ENCODE results near the gene GPC1.

The GPC1 gene

DNA sequence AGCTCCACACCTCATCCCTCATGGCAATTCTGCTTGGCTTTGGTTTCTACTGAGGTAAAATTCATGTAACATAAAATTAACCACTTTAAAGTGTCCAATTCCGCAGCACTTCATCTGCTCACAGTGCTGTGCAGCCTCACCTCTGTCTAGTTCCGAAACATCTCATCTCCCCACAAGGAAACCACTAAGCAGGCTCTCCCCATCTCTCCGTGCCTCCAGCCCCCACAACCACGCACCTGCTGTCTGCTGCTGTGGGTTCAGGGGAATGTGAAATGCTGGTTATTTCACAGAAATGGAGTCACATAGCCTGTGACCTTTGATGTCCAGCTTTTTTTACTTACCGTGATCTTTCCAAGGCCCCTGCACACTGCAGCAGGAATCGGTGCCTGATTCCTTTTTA is 7.7 kb upstream of the GPC1 start:
- no peaks in the 10 kb centered on the region for H3K4me1 ChIP-seq (ENCODE audit: insufficient read depth, low read length)
- WGBS: 87% methylated on average over 5 of the region's 6 CpGs
- peaks cover 5% of the 10 kb centered on the region; the same call in 1 of the 2 replicates for H3K9me3 ChIP-seq (ENCODE audit: insufficient read depth, low read depth, low read length)
- no peaks in the 10 kb centered on the region for H3K36me3 ChIP-seq (ENCODE audit: insufficient read depth, low read length)
- H3K9ac ChIP-seq (ENCODE audit: low read depth, low read length): no peak overlapping the region
- no peak overlapping the region for H3K27ac ChIP-seq (ENCODE audit: low read depth, low read length)
- H3K4me3 ChIP-seq (ENCODE audit: low read length): no peak overlapping the region
- no peaks in the 10 kb centered on the region; the same call in 1 of the 2 replicates for H3K27me3 ChIP-seq (ENCODE audit: insufficient read depth, low read length)

DNA sequence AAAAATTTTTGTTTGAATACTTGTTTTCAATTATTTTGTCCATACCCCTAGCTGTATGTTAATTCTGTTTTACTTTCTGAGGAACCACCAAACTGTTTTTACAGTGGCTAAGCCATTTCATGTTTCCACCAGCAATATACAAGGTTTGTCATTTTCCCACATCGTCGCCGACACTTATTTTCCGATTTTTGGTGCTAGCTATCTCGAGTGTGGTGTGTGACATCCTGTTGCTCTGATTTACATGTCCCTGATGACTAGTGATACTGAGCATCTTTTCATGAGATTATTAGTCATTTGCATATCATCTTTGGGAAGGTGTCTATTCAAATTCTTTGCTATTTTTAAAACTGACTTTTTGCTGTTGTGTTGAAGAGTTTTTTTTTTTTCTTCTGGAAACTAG is 7.2 kb upstream of the GPC1 start:
- Histone ChIP-seq H3K27me3 (ENCODE audit: insufficient read depth, low read length) (no peaks in the 10 kb centered on the region; the same call in 1 of the 2 replicates), H3K27ac (ENCODE audit: low read depth, low read length) (no peak overlapping the region), H3K9ac (ENCODE audit: low read depth, low read length) (no peak overlapping the region), H3K36me3 (ENCODE audit: insufficient read depth, low read length) (no peaks in the 10 kb centered on the region), H3K9me3 (ENCODE audit: insufficient read depth, low read depth, low read length) (peaks cover 5% of the 10 kb centered on the region; the same call in 1 of the 2 replicates), H3K4me1 (ENCODE audit: insufficient read depth, low read length) (no peaks in the 10 kb centered on the region), H3K4me3 (ENCODE audit: low read length) (no peak overlapping the region)
- over 99% methylated on average over 5 of the region's 5 CpGs for WGBS

DNA sequence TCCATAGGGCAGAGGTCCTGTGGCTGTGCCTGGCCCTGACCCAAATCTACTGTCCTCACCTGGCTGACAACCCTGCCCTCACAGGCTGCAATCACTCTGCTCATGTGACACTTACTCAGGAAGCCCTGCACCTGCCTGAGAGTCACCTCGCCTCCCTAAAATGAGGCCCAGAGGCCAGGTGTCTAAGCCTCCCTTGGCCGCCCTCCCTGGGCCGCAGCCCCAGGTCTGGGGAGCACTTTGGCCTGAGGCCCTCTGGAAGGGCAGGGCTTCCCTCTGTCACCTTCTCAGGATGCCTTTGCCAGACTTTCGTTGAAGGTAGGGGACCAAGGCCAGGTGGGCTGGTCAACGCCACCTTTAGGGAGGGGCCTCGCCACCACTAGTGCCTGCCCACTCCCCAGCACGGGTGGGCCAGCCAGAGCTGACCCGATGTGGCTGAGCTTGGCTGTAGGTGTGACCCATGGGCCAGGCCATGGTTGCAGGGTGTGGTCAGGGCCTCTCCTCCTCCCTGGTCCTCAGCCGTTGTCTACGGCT is 6.1 kb upstream of the GPC1 start:
- Histone ChIP-seq H3K9ac (ENCODE audit: low read depth, low read length) (no peak overlapping the region), H3K4me3 (ENCODE audit: low read length) (no peak overlapping the region)
- 82% methylated on average over 10 of the region's 10 CpGs for WGBS

GRCh38 chr2:240429872-240430491 is 5.5 kb upstream of the GPC1 start:
- Histone ChIP-seq H3K27ac (ENCODE audit: low read depth, low read length) (no peak overlapping the region), H3K9ac (ENCODE audit: low read depth, low read length) (no peak overlapping the region), H3K4me1 (ENCODE audit: insufficient read depth, low read length) (no peaks in the 10 kb centered on the region), H3K27me3 (ENCODE audit: insufficient read depth, low read length) (peaks cover 5% of the 10 kb centered on the region; the same call in 1 of the 2 replicates), H3K4me3 (ENCODE audit: low read length) (no peak overlapping the region), H3K9me3 (ENCODE audit: insufficient read depth, low read depth, low read length) (peaks cover 5% of the 10 kb centered on the region; the same call in 1 of the 2 replicates), H3K36me3 (ENCODE audit: insufficient read depth, low read length) (no peaks in the 10 kb centered on the region)
- 82% methylated on average over 14 of the region's 14 CpGs for WGBS

More for the DNA sequence above, 6.1 kb upstream of the GPC1 start:
- Histone ChIP-seq H3K36me3 (ENCODE audit: insufficient read depth, low read length) (no peaks in the 10 kb centered on the region), H3K27me3 (ENCODE audit: insufficient read depth, low read length) (peaks cover 4% of the 10 kb centered on the region; the same call in 1 of the 2 replicates), H3K9me3 (ENCODE audit: insufficient read depth, low read depth, low read length) (peaks cover 5% of the 10 kb centered on the region; the same call in 1 of the 2 replicates), H3K4me1 (ENCODE audit: insufficient read depth, low read length) (no peaks in the 10 kb centered on the region), H3K27ac (ENCODE audit: low read depth, low read length) (no peak overlapping the region)

DNA sequence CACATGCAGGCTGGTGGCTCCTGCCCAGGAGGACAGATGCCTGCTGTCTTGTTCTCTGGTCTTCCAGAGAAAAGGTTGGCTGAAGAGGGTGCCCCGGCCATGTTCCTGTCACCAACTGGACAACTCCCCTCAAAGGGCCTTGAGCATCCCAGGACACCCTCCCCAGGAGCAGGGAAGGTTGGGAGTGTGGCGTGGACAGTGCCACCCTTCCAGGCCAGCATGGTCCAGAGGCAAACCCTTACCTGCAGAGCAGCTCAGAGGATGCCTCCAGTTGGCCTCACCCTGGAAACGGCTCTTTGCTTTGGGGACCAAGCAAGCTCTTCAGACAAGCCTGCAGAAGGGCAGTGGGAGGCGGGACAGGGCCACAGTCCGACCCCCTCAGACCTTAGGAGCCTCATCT is 4.9 kb upstream of the GPC1 start:
- Histone ChIP-seq H3K4me1 (ENCODE audit: insufficient read depth, low read length) (no peaks in the 10 kb centered on the region), H3K4me3 (ENCODE audit: low read length) (no peak overlapping the region), H3K9me3 (ENCODE audit: insufficient read depth, low read depth, low read length) (peaks cover 4% of the 10 kb centered on the region; the same call in 1 of the 2 replicates), H3K27ac (ENCODE audit: low read depth, low read length) (no peak overlapping the region), H3K9ac (ENCODE audit: low read depth, low read length) (no peak overlapping the region), H3K27me3 (ENCODE audit: insufficient read depth, low read length) (peaks cover 5% of the 10 kb centered on the region; the same call in 1 of the 2 replicates), H3K36me3 (ENCODE audit: insufficient read depth, low read length) (no peaks in the 10 kb centered on the region)
- 90% methylated on average over 5 of the region's 5 CpGs for WGBS

DNA sequence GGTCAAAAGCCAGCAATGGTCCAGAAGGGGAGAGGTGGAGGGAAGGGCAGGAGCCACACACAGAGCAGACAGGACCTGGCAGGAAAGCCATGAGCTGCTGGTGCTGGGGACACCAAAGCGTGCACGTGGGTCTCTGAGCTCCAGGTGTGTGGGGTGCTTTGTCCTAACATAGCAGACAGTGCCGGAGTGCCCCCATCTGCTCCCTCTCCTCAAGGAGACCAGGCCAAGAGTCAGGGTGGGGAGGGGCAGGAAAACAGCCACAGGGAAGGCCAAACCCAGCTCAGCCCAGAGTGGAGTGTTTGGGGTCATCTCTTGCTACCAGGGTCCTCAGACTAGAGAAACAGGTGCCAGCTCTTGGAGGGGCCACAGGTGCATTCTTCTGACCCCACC is 4.2 kb upstream of the GPC1 start:
- Histone ChIP-seq H3K9me3 (ENCODE audit: insufficient read depth, low read depth, low read length) (peaks cover 3% of the 10 kb centered on the region; the same call in 1 of the 2 replicates), H3K4me1 (ENCODE audit: insufficient read depth, low read length) (no peaks in the 10 kb centered on the region), H3K27me3 (ENCODE audit: insufficient read depth, low read length) (peaks cover 7% of the 10 kb centered on the region; the same call in 1 of the 2 replicates), H3K4me3 (ENCODE audit: low read length) (no peak overlapping the region), H3K27ac (ENCODE audit: low read depth, low read length) (no peak overlapping the region), H3K9ac (ENCODE audit: low read depth, low read length) (no peak overlapping the region), H3K36me3 (ENCODE audit: insufficient read depth, low read length) (no peaks in the 10 kb centered on the region)
- WGBS: 89% methylated on average over 3 of the region's 3 CpGs

GRCh38 chr2:240431661-240432424 is 3.6 kb upstream of the GPC1 start:
- Histone ChIP-seq H3K9me3 (ENCODE audit: insufficient read depth, low read depth, low read length) (peaks cover 3% of the 10 kb centered on the region; the same call in 1 of the 2 replicates), H3K36me3 (ENCODE audit: insufficient read depth, low read length) (no peaks in the 10 kb centered on the region), H3K4me1 (ENCODE audit: insufficient read depth, low read length) (no peaks in the 10 kb centered on the region), H3K27me3 (ENCODE audit: insufficient read depth, low read length) (peaks cover 13% of the 10 kb centered on the region), H3K27ac (ENCODE audit: low read depth, low read length) (no peak overlapping the region), H3K9ac (ENCODE audit: low read depth, low read length) (no peak overlapping the region), H3K4me3 (ENCODE audit: low read length) (no peak overlapping the region)
- WGBS: 85% methylated on average over 12 of the region's 12 CpGs

DNA sequence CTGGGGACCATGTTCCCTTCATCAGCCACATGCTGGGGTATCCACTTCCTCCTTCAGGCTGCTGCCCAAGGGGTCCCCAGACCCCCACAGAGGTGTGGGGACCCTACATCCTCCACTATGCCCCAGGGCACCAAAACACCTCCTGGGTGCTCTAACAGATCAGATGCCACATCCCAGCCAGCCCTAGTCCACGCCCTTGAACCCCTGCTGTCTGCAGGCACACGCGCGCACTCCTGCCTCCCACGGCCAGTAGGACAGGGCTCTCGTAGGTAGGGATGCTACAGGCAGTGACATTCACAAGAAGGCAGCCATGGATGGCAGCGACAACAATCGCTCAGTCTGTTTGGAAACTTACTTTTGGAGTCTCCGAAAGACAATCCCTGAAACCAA is 3.0 kb upstream of the GPC1 start:
- H3K36me3 ChIP-seq (ENCODE audit: insufficient read depth, low read length): no peaks in the 10 kb centered on the region
- H3K27ac ChIP-seq (ENCODE audit: low read depth, low read length): no peak overlapping the region
- H3K9ac ChIP-seq (ENCODE audit: low read depth, low read length): no peak overlapping the region
- H3K4me1 ChIP-seq (ENCODE audit: insufficient read depth, low read length): no peaks in the 10 kb centered on the region
- H3K4me3 ChIP-seq (ENCODE audit: low read length): no peak overlapping the region
- peaks cover 18% of the 10 kb centered on the region for H3K27me3 ChIP-seq (ENCODE audit: insufficient read depth, low read length)
- 83% methylated on average over 9 of the region's 9 CpGs for WGBS
- peaks cover 3% of the 10 kb centered on the region; the same call in 1 of the 2 replicates for H3K9me3 ChIP-seq (ENCODE audit: insufficient read depth, low read depth, low read length)

GRCh38 chr2:240432820-240433801 is 2.4 kb upstream of the GPC1 start:
- Histone ChIP-seq H3K4me1 (ENCODE audit: insufficient read depth, low read length) (no peaks in the 10 kb centered on the region), H3K9ac (ENCODE audit: low read depth, low read length) (no peak overlapping the region), H3K9me3 (ENCODE audit: insufficient read depth, low read depth, low read length) (peaks cover 3% of the 10 kb centered on the region; the same call in 1 of the 2 replicates), H3K4me3 (ENCODE audit: low read length) (no peak overlapping the region), H3K27ac (ENCODE audit: low read depth, low read length) (no peak overlapping the region), H3K36me3 (ENCODE audit: insufficient read depth, low read length) (no peaks in the 10 kb centered on the region), H3K27me3 (ENCODE audit: insufficient read depth, low read length) (peaks cover 25% of the 10 kb centered on the region)
- 93% methylated on average over 34 of the region's 34 CpGs for WGBS

GRCh38 chr2:240433973-240434727 is 1.3 kb upstream of the GPC1 start:
- H3K4me3 ChIP-seq (ENCODE audit: low read length): peak overlapping the region; percentile 84
- H3K4me1 ChIP-seq (ENCODE audit: insufficient read depth, low read length): no peaks in the 10 kb centered on the region
- no peaks in the 10 kb centered on the region for H3K36me3 ChIP-seq (ENCODE audit: insufficient read depth, low read length)
- H3K9ac ChIP-seq (ENCODE audit: low read depth, low read length): peak overlapping the region; percentile 22; the same call in 1 of the 2 replicates
- H3K9me3 ChIP-seq (ENCODE audit: insufficient read depth, low read depth, low read length): no peaks in the 10 kb centered on the region
- peaks cover 26% of the 10 kb centered on the region for H3K27me3 ChIP-seq (ENCODE audit: insufficient read depth, low read length)
- no peak overlapping the region for H3K27ac ChIP-seq (ENCODE audit: low read depth, low read length)
- WGBS: 83% methylated on average over 14 of the region's 16 CpGs
